SJSA1 (cell line): ENCODE results near the gene PGLYRP4. TPM values are rescaled to one million over a fixed set of nuclear protein-coding genes. Genes with fewer than 3 reads are reported as not detected.

Source experiments
- DNase-seq, 2 experiments: peaks; one replicate each; pipeline ENCODE4 v3.0.0-alpha.2; 2015 to 2020; ENCODE audit warnings: low spot score in 2 of 2, low read depth in 1 of 2
- H3K27ac ChIP-seq: fragments of 250-450 bp; sonication (Bioruptor Pico); 2 replicates; pipeline ENCODE4 v1.5.1; 2020; ENCODE audit warnings: mild to moderate bottlenecking, moderate library complexity
- H3K27me3 ChIP-seq: fragments of 250-450 bp; sonication (Bioruptor Pico); replicated peaks from 2 replicates; pipeline ENCODE4 v1.5.1; 2020; ENCODE audit warnings: mild to moderate bottlenecking, moderate library complexity
- H3K36me3 ChIP-seq: fragments of 250-450 bp; sonication (Bioruptor Pico); 2 replicates; pipeline ENCODE4 v1.5.1; 2020; ENCODE audit warnings: mild to moderate bottlenecking
- H3K4me1 ChIP-seq: fragments of 250-450 bp; sonication (Bioruptor Pico); replicated peaks from 2 replicates; pipeline ENCODE4 v1.6.1; 2021; ENCODE audit warnings: mild to moderate bottlenecking
- H3K4me3 ChIP-seq: fragments of 250-450 bp; sonication (Bioruptor Pico); 2 replicates; pipeline ENCODE4 v1.5.1; 2020; ENCODE audit warnings: mild to moderate bottlenecking
- H3K9me3 ChIP-seq: fragments of 250-450 bp; sonication (Bioruptor Pico); replicated peaks from 2 replicates; pipeline ENCODE4 v1.5.1; 2020; ENCODE audit warnings: mild to moderate bottlenecking
- total RNA-seq: library from RNA; depleted of rRNA; stranded (reverse); fragments of >200 nt; shearing (Covaris generic); gene quantifications from 2 replicates; pipeline ENCODE4 v1.2.3, GENCODE V29; 2014

PGLYRP4 gene
- total RNA-seq, 1 experiment from 2014 or later: not detected

GRCh38 chr1:153389973-153390879 is 41.6 kb upstream of the PGLYRP4 start:
- H3K4me1 ChIP-seq: no peaks in the 10 kb centered on the region
- H3K9me3 ChIP-seq: no peaks in the 10 kb centered on the region
- no peak overlapping the region for H3K4me3 ChIP-seq
- H3K36me3 ChIP-seq: no peaks in the 10 kb centered on the region
- no peak for DNase-seq
- peaks cover 7% of the 10 kb centered on the region; the same call in 1 of the 2 replicates for H3K27me3 ChIP-seq
- H3K27ac ChIP-seq: no peak overlapping the region

DNA sequence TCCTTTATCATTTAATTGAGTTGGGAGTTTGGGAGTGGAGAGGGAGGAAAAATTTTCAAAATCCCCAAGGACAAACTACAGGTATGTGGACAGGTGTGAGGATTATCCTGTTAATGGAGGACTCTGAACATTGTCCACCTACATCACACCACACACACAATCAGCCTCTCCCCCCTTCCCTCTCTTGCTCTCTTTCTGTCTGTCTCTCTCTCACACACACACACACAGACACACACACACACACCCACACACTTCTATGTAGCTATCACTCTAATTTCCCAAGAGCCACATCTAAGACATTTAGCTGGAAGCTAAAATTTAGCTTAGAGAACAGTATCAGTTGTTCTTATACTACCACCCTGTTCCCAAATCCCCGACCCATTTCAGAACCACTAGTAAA is 40.8 kb upstream of the PGLYRP4 start:
- Histone ChIP-seq H3K36me3 (no peaks in the 10 kb centered on the region), H3K4me1 (no peaks in the 10 kb centered on the region), H3K9me3 (no peaks in the 10 kb centered on the region), H3K27ac (no peak overlapping the region), H3K27me3 (peaks cover 7% of the 10 kb centered on the region; the same call in 1 of the 2 replicates), H3K4me3 (no peak overlapping the region)
- DNase-seq: no peak

- H3K4me1 ChIP-seq: no peaks in the 10 kb centered on the region
- no peak overlapping the region for H3K27ac ChIP-seq
- no peak overlapping the region for H3K4me3 ChIP-seq
- DNase-seq: no peak
- no peaks in the 10 kb centered on the region for H3K36me3 ChIP-seq
- H3K27me3 ChIP-seq: peaks cover 7% of the 10 kb centered on the region; the same call in 1 of the 2 replicates
- no peaks in the 10 kb centered on the region for H3K9me3 ChIP-seq
Measured at GRCh38 chr1:153387785-153388184, 39.1 kb upstream of the PGLYRP4 start.

DNA sequence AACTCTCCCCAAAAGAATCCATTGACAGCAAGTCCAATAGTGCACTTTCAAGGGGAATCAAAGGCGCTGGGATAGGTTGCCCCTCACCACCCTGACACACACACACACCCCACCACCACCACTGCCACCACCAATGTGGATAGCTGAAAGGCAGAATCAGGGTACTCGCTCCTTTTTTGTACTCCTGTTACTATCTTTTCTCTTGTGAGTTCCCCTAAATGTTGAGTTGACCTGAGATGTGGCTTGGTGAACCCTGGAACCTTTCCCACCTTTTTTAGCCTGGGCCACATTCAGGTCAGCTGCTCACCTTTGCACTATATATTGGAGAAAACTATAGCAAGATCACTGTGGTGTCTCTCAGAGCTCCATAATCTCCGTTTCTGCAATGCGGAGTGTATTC is 38.4 kb upstream of the PGLYRP4 start:
- no peak for DNase-seq
- H3K4me3 ChIP-seq: no peak overlapping the region
- no peaks in the 10 kb centered on the region for H3K9me3 ChIP-seq
- H3K27me3 ChIP-seq: peaks cover 7% of the 10 kb centered on the region; the same call in 1 of the 2 replicates
- no peaks in the 10 kb centered on the region for H3K4me1 ChIP-seq
- no peaks in the 10 kb centered on the region for H3K36me3 ChIP-seq
- H3K27ac ChIP-seq: no peak overlapping the region

DNA sequence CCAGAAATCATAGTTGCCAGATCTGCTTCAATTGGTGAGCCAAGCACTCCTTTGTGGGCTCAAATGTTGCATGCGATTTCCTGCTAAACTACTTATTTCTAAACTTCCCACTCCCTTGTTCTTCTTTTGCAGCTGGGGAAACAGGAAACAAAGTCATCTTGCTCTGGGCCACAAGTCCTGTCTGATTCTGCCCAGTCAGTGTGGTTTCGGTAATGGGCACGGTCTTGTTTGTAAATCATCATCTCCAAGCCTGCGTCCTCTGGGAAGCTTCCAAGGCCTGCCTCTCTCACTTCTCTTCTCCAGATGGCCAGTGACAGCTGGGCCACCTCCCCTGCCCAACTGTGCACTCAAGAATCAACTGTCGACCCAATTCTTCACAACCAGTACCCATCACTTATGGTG is 37.9 kb upstream of the PGLYRP4 start:
- Histone ChIP-seq H3K36me3 (no peaks in the 10 kb centered on the region), H3K4me3 (no peak overlapping the region), H3K27ac (no peak overlapping the region), H3K4me1 (no peaks in the 10 kb centered on the region), H3K27me3 (peaks cover 7% of the 10 kb centered on the region; the same call in 1 of the 2 replicates), H3K9me3 (no peaks in the 10 kb centered on the region)
- no peak for DNase-seq

DNA sequence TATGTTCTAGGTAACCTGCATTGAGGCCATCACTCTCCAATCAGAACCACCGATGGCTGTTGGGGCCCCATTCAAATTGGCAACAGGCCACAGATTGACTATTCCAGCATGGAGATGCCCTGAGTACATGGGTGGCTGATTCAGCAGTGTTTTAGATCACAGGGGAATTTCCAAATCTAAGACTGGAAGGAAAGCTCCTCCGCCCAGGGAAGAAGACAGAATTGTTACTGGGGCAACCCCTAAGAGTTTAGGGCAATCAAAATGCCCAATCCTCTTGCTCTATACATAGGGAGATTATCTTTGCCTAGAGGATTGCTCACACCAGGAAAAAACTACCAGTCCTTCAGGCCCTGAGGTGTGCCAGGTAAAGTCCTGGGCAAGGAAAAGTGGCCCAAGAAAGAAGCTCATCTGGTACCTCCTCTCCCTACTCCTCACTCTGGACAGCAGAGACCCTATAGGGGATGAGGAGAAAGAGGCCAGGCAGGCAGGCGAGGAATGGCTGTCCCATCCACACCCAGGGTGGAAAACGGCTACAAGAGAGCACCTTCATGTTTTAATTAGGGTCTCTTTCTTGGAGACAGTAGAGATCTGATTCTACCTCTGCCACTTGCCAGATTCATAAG is 36.4 kb upstream of the PGLYRP4 start:
- no peak overlapping the region for H3K27ac ChIP-seq
- H3K9me3 ChIP-seq: no peaks in the 10 kb centered on the region
- DNase-seq: no peak
- peaks cover 7% of the 10 kb centered on the region; the same call in 1 of the 2 replicates for H3K27me3 ChIP-seq
- no peak overlapping the region for H3K4me3 ChIP-seq
- H3K36me3 ChIP-seq: no peaks in the 10 kb centered on the region
- no peaks in the 10 kb centered on the region for H3K4me1 ChIP-seq

- H3K36me3 ChIP-seq: no peaks in the 10 kb centered on the region
- no peaks in the 10 kb centered on the region for H3K27me3 ChIP-seq
- no peak overlapping the region for H3K4me3 ChIP-seq
- H3K27ac ChIP-seq: no peak overlapping the region
- no peaks in the 10 kb centered on the region for H3K9me3 ChIP-seq
- H3K4me1 ChIP-seq: no peaks in the 10 kb centered on the region
- no peak for DNase-seq
Measured at GRCh38 chr1:153380711-153381110, 32.1 kb upstream of the PGLYRP4 start.

- Histone ChIP-seq H3K36me3 (no peaks in the 10 kb centered on the region), H3K4me1 (no peaks in the 10 kb centered on the region), H3K4me3 (no peak overlapping the region), H3K27me3 (no peaks in the 10 kb centered on the region), H3K9me3 (no peaks in the 10 kb centered on the region), H3K27ac (no peak overlapping the region)
- no peak for DNase-seq
Measured at GRCh38 chr1:153379591-153379990, 30.9 kb upstream of the PGLYRP4 start.

GRCh38 chr1:153375511-153375910 is 26.9 kb upstream of the PGLYRP4 start, which contains the start of gene S100A12:
TSS of gene S100A12 (minus strand) at chr1:153375621. CDS start at chr1:153374592, 1,029 bp downstream.
- Histone ChIP-seq H3K9me3 (no peaks in the 10 kb centered on the region), H3K4me1 (no peaks in the 10 kb centered on the region), H3K36me3 (no peaks in the 10 kb centered on the region), H3K27ac (no peak within 1 kb of the TSS), H3K27me3 (no peaks in the 10 kb centered on the region), H3K4me3 (no peak within 1 kb of the TSS)
- no peak for DNase-seq

DNA sequence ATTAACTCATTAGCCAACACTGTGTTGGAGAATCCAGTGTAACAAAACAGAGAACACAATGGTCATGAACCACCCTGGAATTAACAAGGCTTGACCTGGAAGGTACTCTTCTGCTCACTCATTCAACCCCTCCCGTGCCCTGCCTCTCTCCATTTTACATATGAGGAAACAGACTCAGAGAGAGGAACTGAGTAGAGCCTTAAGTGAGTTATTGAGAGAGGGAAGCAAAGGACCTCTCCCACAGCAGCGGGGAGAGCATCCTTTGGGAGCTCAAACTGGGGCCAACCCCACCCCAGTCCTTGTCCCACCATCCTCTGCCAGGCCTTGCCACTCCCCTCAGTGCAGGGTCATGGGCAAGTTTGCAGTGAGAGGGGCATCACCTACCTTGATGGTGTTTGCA is 25.4 kb upstream of the PGLYRP4 start:
- Histone ChIP-seq H3K4me1 (no peaks in the 10 kb centered on the region), H3K4me3 (no peak overlapping the region), H3K36me3 (no peaks in the 10 kb centered on the region), H3K27ac (no peak overlapping the region), H3K27me3 (no peaks in the 10 kb centered on the region; the same call in 1 of the 2 replicates), H3K9me3 (no peaks in the 10 kb centered on the region)
- no peak for DNase-seq

- Histone ChIP-seq H3K4me3 (no peak overlapping the region), H3K27ac (no peak overlapping the region), H3K9me3 (no peaks in the 10 kb centered on the region), H3K4me1 (no peaks in the 10 kb centered on the region), H3K36me3 (no peaks in the 10 kb centered on the region), H3K27me3 (no peaks in the 10 kb centered on the region; the same call in 1 of the 2 replicates)
- DNase-seq: no peak
Measured at GRCh38 chr1:153372571-153372970, 23.9 kb upstream of the PGLYRP4 start.

DNA sequence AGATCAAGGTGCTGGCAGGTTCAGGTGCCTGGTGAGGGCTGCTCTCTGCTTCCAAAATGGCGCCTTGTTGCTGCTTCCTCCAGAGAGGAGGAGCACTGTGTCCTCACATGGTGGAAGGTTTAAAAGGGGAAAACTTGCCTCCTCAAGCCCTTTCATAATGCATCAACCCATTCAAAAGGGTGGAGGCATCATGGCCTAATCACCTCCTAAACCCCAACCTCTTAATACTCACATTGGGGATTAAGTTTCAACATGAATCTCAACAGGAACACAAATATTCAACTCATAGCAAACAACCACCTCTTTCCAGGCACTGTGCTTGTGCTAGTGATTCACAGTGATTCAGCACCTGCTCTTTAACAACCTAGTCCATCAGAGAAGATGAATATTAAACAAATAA is 22.6 kb upstream of the PGLYRP4 start:
- Histone ChIP-seq H3K4me1 (no peaks in the 10 kb centered on the region), H3K4me3 (no peak overlapping the region), H3K36me3 (no peaks in the 10 kb centered on the region), H3K9me3 (no peaks in the 10 kb centered on the region), H3K27me3 (peaks cover 1% of the 10 kb centered on the region), H3K27ac (no peak overlapping the region)
- DNase-seq: no peak

- Histone ChIP-seq H3K9me3 (no peaks in the 10 kb centered on the region), H3K4me3 (no peak overlapping the region), H3K36me3 (no peaks in the 10 kb centered on the region), H3K27ac (no peak overlapping the region), H3K4me1 (no peaks in the 10 kb centered on the region), H3K27me3 (peaks cover 5% of the 10 kb centered on the region)
- no peak for DNase-seq
Measured at GRCh38 chr1:153370146-153370545, 21.5 kb upstream of the PGLYRP4 start.

DNA sequence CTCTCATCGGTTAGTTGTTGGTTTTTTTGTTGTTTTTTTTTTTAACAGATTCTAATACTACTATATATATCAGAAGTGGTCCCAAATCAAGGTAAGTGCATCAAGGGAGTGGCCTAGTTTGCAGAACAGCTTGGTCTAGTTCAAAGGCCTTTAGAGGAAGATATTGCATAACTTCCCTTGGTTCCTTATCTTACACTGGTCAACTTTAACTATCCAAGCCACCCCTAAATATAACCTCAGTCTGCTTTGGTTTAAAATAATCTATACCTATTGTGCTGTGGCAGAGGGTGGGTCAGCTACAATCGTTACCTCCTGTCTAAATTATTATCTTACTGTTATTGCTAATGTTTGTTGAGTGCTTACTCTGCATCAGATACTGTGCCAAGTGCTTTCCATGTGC is 19.9 kb upstream of the PGLYRP4 start:
- no peak overlapping the region for H3K4me3 ChIP-seq
- H3K27me3 ChIP-seq: peaks cover 12% of the 10 kb centered on the region
- no peaks in the 10 kb centered on the region for H3K36me3 ChIP-seq
- no peak for DNase-seq
- H3K9me3 ChIP-seq: no peaks in the 10 kb centered on the region; the same call in 1 of the 2 replicates
- no peaks in the 10 kb centered on the region for H3K4me1 ChIP-seq
- no peak overlapping the region for H3K27ac ChIP-seq
